NB4 (cell line): ENCODE results near the gene TELO2.

Source experiments
- DNase-seq: peaks from one replicate; pipeline ENCODE4 v3.0.0; 2010; ENCODE audit warnings: low read depth
- H3K4me3 ChIP-seq: one replicate; pipeline ENCODE4 v1.5.1; 2011; ENCODE audit warnings: mild to moderate bottlenecking, low read depth, low read length, moderate library complexity
- MYC ChIP-seq: IDR thresholded peaks from 2 replicates; pipeline ENCODE4 v1.6.1; 2011; ENCODE audit warnings: low read depth, low read length
- POLR2A ChIP-seq: IDR thresholded peaks from 2 replicates; pipeline ENCODE4 v1.6.1; 2011; ENCODE audit warnings: mild to moderate bottlenecking; ENCODE audit not compliant: insufficient read length; ENCODE audit errors: extremely low read depth
- TF ChIP-seq, protein P1 (sequence below): IDR thresholded peaks from one replicate; pipeline ENCODE4 v1.5.1; 2012; ENCODE audit warnings: low read depth, low read length
- TF ChIP-seq, protein P2 (sequence below): IDR thresholded peaks from 2 replicates; pipeline ENCODE4 v1.6.1; 2011; ENCODE audit warnings: low read depth, low read length

The TELO2 gene

DNA sequence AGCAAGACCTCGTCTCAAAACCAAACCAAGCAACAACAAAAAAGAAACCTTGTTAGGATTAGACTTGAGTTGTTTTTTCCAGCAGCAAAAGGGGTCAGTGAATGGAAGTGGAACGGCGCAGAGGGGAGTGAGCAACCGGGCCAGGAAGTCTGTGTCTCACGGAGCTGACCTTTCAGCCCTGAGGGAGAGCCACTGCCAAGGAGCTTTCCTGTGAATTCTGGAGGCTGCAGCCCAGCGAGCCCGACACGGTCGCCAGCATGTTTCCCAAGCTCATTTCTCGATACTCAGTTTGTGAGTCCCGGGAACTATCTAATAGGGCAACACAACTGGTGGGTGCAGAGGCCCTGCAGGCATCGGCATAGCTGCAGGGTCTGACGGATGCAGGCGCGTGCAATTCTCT is 19.6 kb downstream of the TELO2 start:
- DNase-seq = no peak
- H3K4me3 ChIP-seq = no peak overlapping the region
- no peak for TF ChIP-seq MYC
- TF ChIP-seq, protein P1, sequence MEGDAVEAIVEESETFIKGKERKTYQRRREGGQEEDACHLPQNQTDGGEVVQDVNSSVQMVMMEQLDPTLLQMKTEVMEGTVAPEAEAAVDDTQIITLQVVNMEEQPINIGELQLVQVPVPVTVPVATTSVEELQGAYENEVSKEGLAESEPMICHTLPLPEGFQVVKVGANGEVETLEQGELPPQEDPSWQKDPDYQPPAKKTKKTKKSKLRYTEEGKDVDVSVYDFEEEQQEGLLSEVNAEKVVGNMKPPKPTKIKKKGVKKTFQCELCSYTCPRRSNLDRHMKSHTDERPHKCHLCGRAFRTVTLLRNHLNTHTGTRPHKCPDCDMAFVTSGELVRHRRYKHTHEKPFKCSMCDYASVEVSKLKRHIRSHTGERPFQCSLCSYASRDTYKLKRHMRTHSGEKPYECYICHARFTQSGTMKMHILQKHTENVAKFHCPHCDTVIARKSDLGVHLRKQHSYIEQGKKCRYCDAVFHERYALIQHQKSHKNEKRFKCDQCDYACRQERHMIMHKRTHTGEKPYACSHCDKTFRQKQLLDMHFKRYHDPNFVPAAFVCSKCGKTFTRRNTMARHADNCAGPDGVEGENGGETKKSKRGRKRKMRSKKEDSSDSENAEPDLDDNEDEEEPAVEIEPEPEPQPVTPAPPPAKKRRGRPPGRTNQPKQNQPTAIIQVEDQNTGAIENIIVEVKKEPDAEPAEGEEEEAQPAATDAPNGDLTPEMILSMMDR = no peak

DNA sequence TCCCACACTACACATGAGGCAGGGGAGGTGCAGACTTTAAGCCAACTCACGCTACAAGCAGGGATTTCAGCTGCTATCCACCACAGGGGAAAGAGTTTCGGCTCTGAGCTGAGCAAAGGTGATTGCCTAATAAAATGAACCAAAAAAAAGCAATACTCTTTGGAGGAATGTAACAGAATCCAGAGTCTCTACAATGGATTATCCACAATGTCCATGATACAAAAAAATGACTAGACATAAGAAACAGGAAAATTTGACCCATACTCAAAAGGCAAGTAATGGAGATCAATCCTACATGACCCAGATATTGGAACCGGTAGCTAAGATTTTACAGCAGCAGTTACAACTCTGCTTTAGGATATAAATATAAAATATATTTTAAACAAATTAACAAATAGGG is 21.3 kb downstream of the TELO2 start:
- no peak for DNase-seq
- H3K4me3 ChIP-seq = no peak overlapping the region
- no peak for TF ChIP-seq POLR2A

DNA sequence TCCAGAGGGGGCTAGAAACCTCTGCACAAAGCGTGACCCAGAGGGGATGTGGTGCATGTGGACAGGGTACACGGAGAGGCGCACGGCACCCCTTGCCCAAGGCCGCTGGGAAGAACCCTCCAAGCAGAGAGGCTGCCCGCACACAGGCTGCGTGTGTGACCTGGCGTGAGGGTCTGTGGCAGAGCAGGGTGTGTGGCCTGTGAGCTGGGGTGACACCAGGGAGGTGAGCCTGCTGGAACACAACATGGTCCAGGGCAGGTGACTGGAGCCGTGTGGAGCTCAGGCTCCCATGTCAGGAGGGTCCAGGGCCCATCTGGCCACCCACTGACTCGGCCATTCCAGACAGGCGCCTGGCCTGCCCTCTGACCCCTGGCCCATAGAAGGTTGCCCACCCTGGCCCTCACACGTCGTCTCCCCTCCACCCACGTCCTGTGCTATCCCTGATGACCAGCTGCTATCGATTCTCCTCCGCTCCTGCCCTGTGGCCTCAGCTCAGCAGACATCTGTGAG is 25.5 kb downstream of the TELO2 start:
- no peak overlapping the region for H3K4me3 ChIP-seq
- DNase-seq = no peak
- TF ChIP-seq MYC (no peak), POLR2A (no peak)
- TF ChIP-seq, protein P2, sequence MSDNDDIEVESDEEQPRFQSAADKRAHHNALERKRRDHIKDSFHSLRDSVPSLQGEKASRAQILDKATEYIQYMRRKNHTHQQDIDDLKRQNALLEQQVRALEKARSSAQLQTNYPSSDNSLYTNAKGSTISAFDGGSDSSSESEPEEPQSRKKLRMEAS = no peak
- TF ChIP-seq, protein P1 = no peak

DNA sequence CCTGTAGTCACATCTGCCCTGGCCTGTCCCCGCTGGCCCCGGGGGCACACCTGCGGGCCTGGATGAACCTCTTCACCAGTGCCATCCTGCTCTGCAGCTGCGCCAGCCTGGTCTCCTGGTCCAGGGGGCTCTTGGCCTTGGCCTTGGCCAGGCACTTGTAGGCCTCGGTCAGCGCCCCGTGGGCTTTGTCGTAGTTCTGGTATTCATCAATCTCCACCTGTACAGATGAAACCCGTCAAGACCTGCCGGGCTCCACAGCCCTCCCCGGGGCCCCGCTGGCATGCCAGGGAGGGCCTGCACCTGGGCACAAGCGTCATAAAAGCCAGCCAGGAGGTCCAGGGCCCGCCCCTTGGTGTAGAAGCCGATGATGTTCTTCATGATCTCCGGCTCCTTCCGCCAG is 26.7 kb downstream of the TELO2 start:
- no peak overlapping the region for H3K4me3 ChIP-seq
- TF ChIP-seq MYC = no peak
- TF ChIP-seq, protein P2 = no peak
- TF ChIP-seq POLR2A = no peak
- TF ChIP-seq, protein P1 = no peak
- no peak for DNase-seq

DNA sequence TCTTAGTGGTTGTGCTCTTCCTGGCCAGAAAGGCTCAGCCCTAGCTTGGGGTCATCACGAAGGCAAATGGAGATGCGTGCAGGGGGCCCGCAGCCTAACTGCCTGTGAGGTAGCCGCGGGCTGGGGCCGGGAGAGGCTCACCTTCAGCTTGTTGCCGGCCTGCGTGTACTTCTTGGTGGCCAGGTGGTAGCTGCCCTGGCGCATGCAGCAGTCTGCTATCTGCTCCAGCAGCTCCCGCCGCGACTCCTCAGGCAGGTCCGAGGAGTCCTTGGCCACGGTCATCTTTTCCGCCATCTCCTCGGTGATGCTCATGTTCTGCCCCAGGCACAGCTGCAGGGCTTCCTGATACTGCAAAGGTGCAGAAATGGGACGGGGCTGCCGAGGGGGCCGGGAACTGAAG is 27.3 kb downstream of the TELO2 start:
- no peak for TF ChIP-seq POLR2A
- TF ChIP-seq, protein P1 = no peak
- TF ChIP-seq, protein P2 = no peak
- TF ChIP-seq MYC = no peak
- DNase-seq = no peak
- H3K4me3 ChIP-seq = no peak overlapping the region

DNA sequence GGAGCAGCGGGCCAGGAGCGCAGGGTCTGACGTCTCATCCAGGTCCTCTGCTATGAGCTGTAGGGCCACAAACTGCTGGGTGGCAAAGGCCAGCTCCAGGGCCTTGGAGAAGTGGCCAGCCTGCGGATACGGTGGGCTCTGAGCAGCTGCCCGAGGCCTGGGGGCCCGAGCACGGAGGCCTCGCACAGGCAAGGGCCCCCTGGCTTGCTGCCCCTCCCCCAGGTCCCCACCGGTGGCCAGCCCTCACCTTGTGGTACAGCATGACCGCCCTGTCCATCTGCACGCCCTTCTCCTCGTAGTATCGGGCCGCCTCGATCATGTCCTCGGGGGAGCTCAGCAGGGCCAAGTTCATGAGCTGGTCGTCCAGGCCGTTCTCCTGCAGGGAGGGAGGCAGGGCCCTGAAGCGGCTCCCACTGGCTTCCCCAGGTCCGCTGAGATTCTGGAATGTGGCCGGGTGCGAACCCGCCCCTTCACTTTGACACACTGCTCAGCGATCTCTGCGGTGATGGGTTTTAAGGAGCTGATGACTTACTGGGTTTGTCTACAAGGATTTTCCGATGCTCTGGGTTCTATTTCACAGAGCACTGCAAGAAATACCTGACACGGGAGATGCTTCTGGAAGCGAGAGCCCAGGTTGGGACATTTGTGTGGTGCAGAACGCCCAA is 30.6 kb downstream of the TELO2 start:
- no peak overlapping the region for H3K4me3 ChIP-seq
- DNase-seq = no peak
- TF ChIP-seq POLR2A (no peak), MYC (no peak)
- TF ChIP-seq, protein P1 = no peak
- TF ChIP-seq, protein P2 = no peak
